ENCODE measurements around the gene NOTCH4.
A peak's percentile ranks its signal among the peaks of the same experiment; 100 is the strongest.
"Not testable (repeated sequence)": the region's sequence is repeated elsewhere in the genome, so short reads cannot be mapped to it uniquely, and the experiment has no call there.

NOTCH4 gene

DNA sequence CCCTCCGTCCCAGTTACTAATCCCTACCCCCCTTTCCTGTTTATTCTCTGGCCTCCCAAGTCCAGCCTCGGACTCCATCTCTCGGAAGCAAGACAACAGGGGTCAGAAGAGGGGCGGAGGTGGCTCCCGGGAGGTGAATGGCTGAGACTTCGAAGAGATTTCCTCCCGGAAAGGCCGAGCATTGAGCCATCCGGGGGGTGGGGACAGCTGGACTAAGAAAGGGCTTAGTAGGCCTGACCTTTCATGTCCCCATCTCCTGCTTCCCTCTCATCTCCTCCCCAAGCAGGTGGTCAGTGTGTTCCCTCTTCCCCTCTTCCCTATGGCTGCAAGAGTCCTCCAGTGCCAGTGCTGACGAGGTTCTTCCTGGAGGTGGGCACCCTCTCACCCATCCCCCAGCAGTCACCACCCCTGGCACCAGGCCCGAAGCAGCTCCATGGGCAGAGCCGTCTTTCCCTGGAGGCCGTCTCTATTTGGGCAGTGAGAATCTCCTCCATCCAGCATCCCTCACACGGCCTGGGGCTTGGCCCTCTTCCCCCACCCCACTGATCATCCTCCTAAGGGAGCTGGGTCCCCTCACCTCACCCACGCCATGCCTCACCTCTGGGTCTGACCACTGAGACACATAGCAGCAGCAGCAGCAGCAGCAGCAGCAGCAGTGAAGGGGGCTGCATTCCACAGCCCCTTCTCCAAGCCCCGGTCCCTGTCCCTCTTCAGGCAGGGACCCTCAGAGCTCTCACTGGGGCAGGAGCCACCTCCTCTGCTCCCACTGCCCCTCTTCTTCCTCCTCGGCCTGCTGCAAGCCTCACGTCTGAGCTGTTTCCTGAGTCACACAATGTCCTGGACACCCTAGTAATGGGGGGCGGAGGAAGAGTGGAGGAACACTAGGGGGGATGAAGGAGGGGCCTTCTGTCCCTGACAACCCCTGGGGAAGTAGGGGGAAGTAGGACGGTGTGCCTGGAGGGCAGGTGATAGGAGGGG, at the start of gene NOTCH4:
NOTCH4 (minus strand) TSS at position 810 of the 978 bp plus-strand sequence; CDS start at position 671, 139 bp downstream.
- DNase-seq: no peak

GRCh38 chr6:32271429-32271828, 47.6 kb upstream of the NOTCH4 start:
- no peak for DNase-seq

GRCh38 chr6:32268459-32268858, 44.6 kb upstream of the NOTCH4 start:
- DNase-seq: not testable (repeated sequence)

GRCh38 chr6:32267035-32267434, 43.2 kb upstream of the NOTCH4 start:
- no peak for DNase-seq

- DNase-seq: not testable (repeated sequence)
Measured at GRCh38 chr6:32257262-32257661, 33.4 kb upstream of the NOTCH4 start.

GRCh38 chr6:32255199-32256153, 31.6 kb upstream of the NOTCH4 start:
- DNase-seq: peak; percentile 69

- no peak for DNase-seq
Measured at GRCh38 chr6:32254761-32255198, 30.9 kb upstream of the NOTCH4 start.

DNA sequence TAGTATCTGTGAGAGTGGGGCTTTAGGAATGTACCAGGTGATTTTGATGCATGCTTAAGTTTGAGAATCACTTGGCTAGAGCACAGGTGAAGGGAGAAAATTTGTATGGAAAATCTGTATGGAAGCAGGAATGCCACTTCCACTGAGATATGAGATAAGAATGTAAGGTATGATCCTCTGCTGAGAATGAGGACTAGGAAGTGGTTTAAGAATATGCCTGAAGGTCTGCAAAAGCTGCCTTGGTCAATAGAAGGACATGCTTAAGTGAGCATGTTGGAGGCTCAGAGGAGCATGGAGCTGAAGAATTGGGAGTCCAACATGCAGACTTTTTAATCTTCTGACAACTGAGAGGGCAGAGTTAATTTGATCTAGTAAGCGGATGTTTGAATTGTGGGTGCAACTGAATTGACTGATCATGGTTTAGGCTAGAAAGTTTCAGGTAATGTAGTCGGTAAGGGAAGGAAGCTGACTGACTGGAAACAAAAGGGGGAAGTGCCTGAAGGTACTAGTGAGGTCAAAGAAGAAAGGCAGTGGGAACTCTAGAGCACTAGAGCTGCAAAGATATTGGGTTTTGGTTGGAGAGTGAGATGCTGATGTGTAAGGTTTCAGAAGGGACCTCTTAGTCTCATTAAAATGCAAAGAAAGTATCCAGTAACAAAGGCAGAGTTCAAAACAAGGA, 28.6 kb upstream of the NOTCH4 start:
- no peak for DNase-seq

- DNase-seq: no peak
Measured at GRCh38 chr6:32249262-32249661, 25.4 kb upstream of the NOTCH4 start.

- no peak for DNase-seq
Measured at GRCh38 chr6:32247401-32247800, 23.5 kb upstream of the NOTCH4 start.

- peak; percentile 74 for DNase-seq
Measured at GRCh38 chr6:32244946-32245398, 21.1 kb upstream of the NOTCH4 start.

DNA sequence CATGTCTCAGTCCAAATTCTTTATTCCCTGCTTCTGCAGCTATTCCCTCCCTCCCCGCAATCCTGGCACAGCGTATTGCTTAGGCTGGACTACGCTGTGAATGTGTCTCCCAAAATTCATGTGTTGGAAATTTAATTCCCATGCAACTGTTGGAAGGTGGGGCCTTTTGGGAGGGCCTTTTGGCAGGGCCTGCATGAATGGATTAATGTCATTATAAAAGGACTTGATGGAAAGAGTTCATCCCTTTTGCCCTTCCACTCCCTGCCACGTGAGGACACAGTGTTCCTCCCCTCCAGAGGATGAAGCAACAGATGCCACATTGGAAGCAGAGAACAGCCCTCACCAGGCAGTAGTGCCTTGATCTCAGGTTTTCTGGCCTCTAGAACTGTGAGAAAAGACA, 20.4 kb upstream of the NOTCH4 start:
- DNase-seq: no peak

DNA sequence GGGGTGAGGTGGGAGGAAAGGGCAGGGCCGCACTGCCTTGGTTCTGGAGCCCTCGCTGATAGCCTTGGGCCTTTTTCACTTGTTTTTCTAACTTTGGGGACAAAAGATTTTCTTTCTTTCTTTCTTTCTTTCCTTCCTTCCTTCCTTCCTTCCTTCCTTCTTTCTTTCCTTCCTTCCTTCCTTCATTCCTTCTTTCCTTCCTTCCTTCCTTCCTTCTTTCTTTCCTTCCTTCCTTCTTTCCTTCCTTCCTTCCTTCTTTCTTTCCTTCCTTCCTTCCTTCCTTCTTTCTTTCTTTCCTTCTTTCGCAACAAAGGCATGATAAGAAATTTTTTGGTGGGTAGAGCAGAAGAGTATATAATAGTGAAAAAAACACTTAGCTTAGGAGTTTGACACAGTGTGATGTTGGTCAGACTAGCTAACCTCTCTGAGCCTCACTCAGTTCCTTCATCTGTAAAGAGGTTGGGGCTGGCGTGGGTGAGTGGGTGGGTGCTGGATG, 18.5 kb upstream of the NOTCH4 start:
- DNase-seq: not testable (repeated sequence)

GRCh38 chr6:32240686-32241085, 16.8 kb upstream of the NOTCH4 start:
- DNase-seq: no peak

DNA sequence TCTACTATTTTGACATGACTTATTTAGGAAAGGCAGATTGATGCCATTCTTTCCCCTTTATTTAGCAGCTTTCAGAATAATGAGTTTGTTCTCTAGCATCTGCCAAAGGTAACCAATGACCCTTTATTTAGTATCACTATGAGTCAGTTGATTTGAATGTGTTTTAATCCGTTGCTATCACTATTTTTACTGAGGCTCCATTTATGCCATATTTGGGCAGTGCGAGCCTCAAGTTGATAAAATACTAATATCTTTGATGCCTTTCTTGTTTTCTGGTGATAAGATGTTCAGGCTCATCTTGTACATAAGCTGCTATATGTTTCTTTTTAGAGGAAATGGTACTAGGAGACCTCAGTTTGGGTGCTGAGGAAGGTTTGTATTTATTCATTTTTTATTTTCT, 15.6 kb upstream of the NOTCH4 start:
- no peak for DNase-seq

GRCh38 chr6:32234934-32235333, 11.1 kb upstream of the NOTCH4 start:
- no peak for DNase-seq

DNA sequence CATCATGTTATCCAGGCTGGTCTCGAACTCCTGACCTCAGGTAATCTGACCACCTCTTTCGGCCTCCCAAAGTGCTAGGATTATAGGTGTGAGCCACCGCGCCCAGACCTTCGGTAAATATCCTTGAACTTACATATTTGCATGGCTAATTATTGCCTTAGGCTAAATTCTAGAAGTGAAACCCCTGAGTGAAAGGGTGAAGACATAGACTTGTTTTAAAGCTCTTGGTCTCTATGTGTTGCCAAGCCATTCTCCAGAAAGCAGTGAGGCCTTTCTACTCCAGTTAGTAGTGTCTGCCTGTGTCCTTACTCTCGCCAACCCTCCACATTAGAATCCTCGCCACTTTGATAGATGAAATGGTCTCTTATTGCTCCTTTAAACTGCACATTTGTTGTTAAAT, 2.6 kb upstream of the NOTCH4 start:
- no peak for DNase-seq

- DNase-seq: no peak
Measured at GRCh38 chr6:32224696-32225095, 829 bp upstream of the NOTCH4 start.

DNA sequence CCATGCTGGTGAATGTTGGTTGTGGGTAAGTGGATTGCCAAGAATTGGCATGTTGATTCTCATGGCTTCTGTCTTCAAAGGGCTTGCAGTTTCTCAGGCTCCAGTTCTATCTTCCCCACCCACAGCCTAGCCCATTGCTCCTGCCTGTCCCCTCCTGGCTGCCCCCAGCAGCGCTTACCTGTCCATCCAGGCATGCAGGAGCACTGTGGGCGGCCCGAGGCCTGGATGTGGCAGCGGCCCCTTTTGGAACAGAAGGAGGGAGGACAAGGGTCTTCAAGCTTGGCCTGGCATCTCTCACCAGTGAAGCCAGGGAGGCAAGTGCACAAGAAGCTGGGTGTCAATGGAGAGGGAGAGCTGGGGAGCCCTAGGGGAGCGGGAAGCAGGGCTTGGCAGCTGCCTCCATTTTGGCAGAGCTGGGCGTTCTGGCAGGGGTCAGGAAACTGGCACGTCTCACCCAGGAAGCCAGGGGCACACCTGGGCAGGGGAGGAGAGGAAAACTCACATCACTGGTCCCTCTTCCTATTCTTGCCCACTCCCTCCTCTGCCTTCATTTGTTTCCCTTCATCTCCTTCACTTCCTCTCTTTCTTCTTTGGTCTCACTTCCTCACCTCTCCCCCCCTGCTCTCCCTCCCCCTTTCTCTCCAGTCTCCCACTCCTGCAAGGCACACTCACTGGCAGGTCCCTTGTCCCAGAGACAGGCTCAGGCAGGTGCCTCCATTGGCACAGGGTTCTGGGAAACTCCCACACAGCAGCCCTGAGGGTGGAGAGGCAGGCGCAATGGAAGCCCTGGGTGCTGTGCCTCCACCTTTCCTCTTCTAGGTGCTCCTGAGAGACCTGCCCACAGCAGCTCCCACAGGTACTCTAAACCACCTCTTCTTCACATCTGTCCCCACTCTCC, 1.3 kb downstream of the NOTCH4 start:
- no peak for DNase-seq

DNA sequence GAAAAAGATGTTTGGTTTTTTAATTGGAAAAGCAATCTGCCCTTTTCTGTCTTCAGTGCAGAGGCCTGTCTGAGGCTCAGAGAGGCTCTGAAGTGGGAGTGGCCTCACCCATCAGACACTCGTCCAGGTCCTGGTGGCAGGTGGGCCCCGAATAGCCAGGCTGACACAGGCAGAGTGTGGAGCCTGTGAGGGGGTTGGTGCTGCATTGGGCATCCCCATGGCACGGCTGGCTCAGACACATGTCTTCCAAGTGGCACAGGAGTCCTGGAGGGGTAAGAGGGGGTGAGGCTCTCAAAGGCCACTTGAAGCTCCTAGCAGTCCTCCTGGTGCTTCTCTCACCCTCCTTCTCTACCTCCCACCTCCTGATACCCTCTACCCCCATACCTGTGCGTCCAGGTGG, 3.8 kb downstream of the NOTCH4 start:
- DNase-seq: no peak

- DNase-seq: no peak
Measured at GRCh38 chr6:32218167-32218566, 5.7 kb downstream of the NOTCH4 start.

Measured in activated naive CD4-positive, alpha-beta T cell treated with anti-CD3 and anti-CD28 coated beads, Interleukin-2, amount 50 U/mL, for 16 hours (primary cell).